ENCODE data around the gene TBL3. TPM values are rescaled to one million over a fixed set of nuclear protein-coding genes. Genes with fewer than 3 reads are reported as not detected.
"Not testable (repeated sequence)": the region's sequence is repeated elsewhere in the genome, so short reads cannot be mapped to it uniquely, and the experiment has no call there.

Gene TBL3
- total and polyA plus RNA-seq, 5 experiments from 2014 or later: 30.0 to 61.8 (median 44.6) TPM

DNA sequence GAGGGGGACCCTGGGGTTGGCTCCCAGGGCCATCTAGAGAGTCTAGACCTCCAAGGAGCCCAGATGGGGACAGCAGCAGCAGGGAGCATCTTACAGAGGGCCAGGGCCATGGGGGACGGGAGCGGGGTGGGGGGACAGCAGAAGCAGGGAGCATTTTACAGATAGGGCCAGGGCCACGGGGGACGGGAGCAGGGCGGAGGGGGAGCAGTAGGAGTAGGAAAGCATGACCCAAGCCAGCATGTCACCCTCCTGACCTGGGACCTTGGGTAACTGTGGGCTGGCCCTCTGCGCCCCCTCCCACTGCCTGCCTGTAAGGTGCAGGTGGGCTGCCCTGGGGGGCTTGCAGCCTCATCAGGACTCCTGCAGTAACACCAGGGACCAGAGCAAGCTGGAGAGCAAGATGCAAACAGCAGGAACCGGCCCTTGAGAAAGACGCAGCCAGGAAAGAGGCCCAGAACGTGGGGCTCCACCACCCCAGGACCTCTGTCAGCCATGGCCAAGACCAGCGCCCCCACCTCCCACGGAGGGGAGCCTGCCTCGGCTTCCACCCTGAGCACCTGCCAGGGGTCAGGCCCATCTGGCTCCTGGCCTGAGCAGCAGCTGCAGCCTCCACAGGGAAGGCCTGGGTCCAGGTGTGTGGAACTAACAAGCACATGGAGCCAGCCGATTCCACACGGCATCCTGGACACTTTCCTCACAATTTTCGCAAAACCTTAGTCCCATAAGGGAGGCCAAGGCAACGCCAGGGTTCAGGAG lies 35.4 kb downstream of the TBL3 start:
- POLR2A ChIA-PET: interaction anchor here (0.5 to 2.7 kb wide), 6 partner anchors 16 to 1773 kb away, joined by 3 to 21 read pairs (median 4); partner anchors contain the start of genes RPS2, SYNGR3 and TBL3
- Mint-ChIP-seq H3K27ac (peak overlapping the region in 9 of 10 donors; percentile 73 to 93 (median 84)), H3K36me3 (peaks cover 0 to 3% (median 0%) of the 10 kb centered on the region in 3 donors), H3K9me3 (no peaks in the 10 kb centered on the region), H3K4me1 (peaks cover 28 to 55% (median 48%) of the 10 kb centered on the region in 4 donors), H3K27me3 (no peaks in the 10 kb centered on the region), H3K4me3 (peak overlapping the region; percentile 74 to 93 (median 88))
- ATAC-seq: no peak
- no peak for DNase-seq

DNA sequence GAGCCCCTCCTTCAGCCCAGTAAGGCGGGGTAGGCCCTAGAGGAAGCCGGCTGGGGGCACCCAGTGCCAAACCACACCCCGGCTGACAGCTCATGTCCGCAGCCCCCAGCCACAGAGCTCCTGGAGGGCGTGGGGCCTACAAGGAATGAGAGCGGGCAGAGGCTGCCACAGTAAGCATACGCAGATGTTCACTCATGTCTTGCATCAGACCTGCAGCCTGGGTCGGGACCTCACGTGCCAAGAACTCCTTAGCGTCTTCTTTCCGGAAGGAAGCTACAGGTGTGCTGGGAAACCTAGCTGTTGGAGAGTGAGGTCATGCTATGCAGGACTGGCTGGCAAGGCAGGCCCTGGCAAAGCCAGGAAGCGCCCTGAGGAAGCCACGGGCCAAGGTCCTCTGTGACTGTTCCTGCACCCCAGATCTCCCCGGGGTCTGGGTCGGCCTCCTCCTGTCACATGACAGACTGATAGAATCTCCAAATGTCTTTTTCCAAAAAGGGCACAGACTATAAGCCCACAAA lies 36.2 kb downstream of the TBL3 start:
- no peak for DNase-seq
- no peaks in the 10 kb centered on the region for H3K36me3 Mint-ChIP-seq
- POLR2A ChIA-PET: interaction anchor here (0.5 to 2.7 kb wide), 10 partner anchors 16 to 531 kb away, joined by 3 to 21 read pairs (median 4); partner anchors contain the start of genes RPS2, SYNGR3 and TRAF7
- H3K4me1 Mint-ChIP-seq: peaks cover 28 to 52% (median 48%) of the 10 kb centered on the region in 4 donors
- no peak for ATAC-seq
- H3K9me3 Mint-ChIP-seq: no peaks in the 10 kb centered on the region
- peak overlapping the region; percentile 74 to 93 (median 88) for H3K4me3 Mint-ChIP-seq
- H3K27ac Mint-ChIP-seq: peak overlapping the region; percentile 50 to 93 (median 82)
- no peaks in the 10 kb centered on the region for H3K27me3 Mint-ChIP-seq

DNA sequence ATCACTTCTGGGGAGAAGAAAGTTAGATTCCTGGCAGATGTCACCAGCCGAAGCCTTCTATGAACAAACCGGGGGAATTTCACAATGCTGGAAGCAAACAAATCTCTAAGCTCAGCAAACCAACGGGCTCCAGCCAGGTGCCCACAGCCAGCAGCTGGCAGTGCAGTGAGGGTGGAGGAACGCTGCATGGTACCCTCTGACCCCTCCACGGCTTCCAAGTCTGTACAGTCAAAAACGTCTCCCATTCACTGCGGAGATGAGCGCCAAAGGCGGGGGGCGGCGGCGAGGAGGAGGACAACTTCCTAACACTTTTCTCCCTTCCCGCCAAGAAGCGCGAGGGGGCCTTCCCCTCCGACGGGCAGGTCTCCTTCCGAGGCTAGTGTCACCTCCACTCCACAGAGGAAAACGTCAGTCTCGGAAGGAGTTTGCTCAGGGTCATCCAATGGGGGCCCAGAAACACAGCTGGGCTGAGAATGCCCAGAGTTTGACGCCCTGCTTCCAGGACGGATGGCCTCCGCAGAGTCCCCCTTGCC lies 36.8 kb downstream of the TBL3 start:
- H3K4me3 Mint-ChIP-seq: peak overlapping the region; percentile 74 to 93 (median 88)
- peak in 1 of 2 donors; percentile 8 for ATAC-seq
- H3K27me3 Mint-ChIP-seq: no peaks in the 10 kb centered on the region
- H3K4me1 Mint-ChIP-seq: peaks cover 28 to 52% (median 48%) of the 10 kb centered on the region in 4 donors
- H3K9me3 Mint-ChIP-seq: no peaks in the 10 kb centered on the region
- peak in 1 of 10 donors; percentile 26 for DNase-seq
- H3K27ac Mint-ChIP-seq: peak overlapping the region; percentile 51 to 93 (median 82)
- no peaks in the 10 kb centered on the region for H3K36me3 Mint-ChIP-seq
- POLR2A ChIA-PET: interaction anchor here (0.5 to 2.7 kb wide), 13 partner anchors 8 to 530 kb away, joined by 3 to 21 read pairs (median 4); partner anchors contain the start of genes NOXO1, NTHL1, RPS2 and SYNGR3

DNA sequence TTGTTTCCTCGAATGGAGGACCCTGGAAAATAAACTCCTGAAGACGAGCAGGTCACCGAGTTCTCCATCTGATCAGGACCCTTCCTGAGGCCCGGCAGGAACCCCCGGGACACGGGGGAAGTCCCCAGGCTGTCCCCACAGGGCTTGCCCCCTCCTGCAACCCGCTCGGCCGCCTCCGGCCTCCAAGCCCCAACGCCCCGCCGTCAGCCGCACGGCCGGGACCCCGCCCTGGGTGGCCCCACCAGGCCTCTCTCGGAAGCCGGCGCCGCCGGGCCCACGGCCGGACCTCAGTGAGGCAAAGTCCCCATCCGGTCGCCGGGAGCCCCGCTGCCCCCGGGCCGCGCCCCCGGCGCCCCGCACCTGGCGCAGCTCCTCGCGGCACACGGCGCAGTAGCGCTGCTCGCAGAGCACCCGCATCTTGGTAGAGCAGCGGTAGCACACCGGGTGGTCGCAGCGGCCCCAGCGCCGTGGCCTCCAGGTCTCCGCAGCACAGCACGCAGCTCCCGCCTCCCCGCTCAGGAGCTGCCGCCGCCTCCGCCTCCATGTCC lies 37.4 kb downstream of the TBL3 start:
- Mint-ChIP-seq H3K27ac (peak overlapping the region; percentile 51 to 93 (median 82)), H3K4me3 (peak overlapping the region; percentile 74 to 93 (median 88)), H3K36me3 (no peaks in the 10 kb centered on the region), H3K4me1 (peaks cover 26 to 49% (median 46%) of the 10 kb centered on the region in 4 donors), H3K9me3 (no peaks in the 10 kb centered on the region), H3K27me3 (no peaks in the 10 kb centered on the region)
- POLR2A ChIA-PET: interaction anchor here (0.9 to 2.7 kb wide), 10 partner anchors 8 to 146 kb away, joined by 3 to 21 read pairs (median 4); partner anchors contain the start of genes GFER, NOXO1, NTHL1 and RPS2
- DNase-seq (peak in 1 of 10 donors; percentile 28), ATAC-seq (peak; percentile 67 to 72)

DNA sequence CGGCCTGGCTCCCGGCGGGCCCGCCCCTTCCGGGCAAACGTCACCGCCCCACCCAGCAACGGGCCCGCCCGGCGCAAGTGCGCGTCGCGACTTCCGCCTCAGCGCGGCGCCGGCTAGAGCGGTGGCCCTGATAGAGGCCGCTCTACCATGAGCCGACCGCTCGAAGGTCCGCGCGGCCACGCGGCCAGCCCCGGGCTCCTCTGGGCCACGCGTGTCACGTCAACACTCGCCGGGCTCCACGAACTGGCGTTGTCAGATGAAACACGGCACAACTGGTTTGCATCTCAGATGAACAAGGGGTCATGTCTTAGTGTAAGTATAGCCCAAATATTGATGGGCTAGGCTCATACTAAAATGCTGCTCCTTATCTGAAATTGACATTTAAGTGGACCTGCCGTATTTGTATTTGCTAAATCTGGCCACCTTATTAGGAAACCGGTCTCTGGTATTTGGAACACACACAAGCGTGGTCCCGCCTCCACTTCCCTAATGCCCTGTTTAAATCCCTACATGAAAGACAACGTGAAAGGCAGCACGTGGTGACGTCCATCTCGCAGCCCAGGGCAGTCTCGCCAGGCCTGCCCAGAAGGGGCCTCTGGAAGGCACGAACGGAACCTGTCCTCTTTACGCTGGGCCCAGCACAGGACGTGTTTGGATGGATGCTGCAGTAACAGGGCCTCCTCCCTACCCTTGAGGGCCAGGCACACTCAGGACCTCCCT lies 38.1 kb downstream of the TBL3 start, which contains the start of gene ZNF598:
TSS of gene ZNF598 (minus strand) at position 31 of the 720 bp plus-strand sequence.
- H3K4me3 Mint-ChIP-seq: peak within 1 kb of the TSS; percentile 78 to 94 (median 91)
- H3K9me3 Mint-ChIP-seq: no peaks in the 10 kb centered on the region
- POLR2A ChIA-PET: interaction anchor here (1.0 to 2.7 kb wide), 8 partner anchors 9 to 145 kb away, joined by 3 to 21 read pairs (median 6); partner anchors contain the start of genes GFER, NOXO1, NTHL1 and RPS2

DNA sequence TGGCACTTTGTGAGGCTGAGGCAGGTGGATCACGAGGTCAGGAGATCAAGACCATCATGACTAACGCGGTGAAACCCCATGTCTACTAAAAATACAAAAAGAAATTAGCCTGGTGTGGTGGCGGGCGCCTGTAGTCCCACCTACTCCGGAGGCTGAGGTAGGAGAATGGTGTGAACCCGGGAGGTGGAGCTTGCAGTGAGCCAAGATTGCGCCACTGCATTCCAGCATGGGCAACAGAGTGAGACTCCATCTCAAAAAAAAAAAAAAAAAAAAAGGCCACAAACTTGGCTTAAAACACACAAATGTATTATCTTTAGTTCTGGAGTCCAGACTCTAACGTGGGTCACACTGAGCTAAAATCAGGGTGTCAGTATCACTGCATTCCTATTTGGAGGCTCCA lies 39.9 kb downstream of the TBL3 start:
- not testable (repeated sequence) for ATAC-seq, DNase-seq, H3K9me3 Mint-ChIP-seq, H3K36me3 Mint-ChIP-seq, H3K27me3 Mint-ChIP-seq
- POLR2A ChIA-PET: interaction anchor here (0.6 to 0.7 kb wide), 4 partner anchors 14 to 242 kb away, joined by 3 to 4 read pairs (median 3); partner anchors contain the start of gene RPS2
- Mint-ChIP-seq H3K4me1 (peaks cover 17 to 30% (median 27%) of the 10 kb centered on the region in 4 donors), H3K4me3 (peak overlapping the region in 2 of 10 donors; percentile 24 to 42), H3K27ac (peak overlapping the region in 2 of 10 donors; percentile 17 to 29)

More for the DNA sequence above, 38.1 kb downstream of the TBL3 start, which contains the start of gene ZNF598:
- ATAC-seq (peak; percentile 88 to 92), DNase-seq (peak; percentile 59 to 89 (median 78))
- Mint-ChIP-seq H3K27ac (peak within 1 kb of the TSS; percentile 75 to 98 (median 98)), H3K4me1 (peaks cover 24 to 47% (median 41%) of the 10 kb centered on the region in 4 donors), H3K27me3 (no peaks in the 10 kb centered on the region), H3K36me3 (no peaks in the 10 kb centered on the region)

DNA sequence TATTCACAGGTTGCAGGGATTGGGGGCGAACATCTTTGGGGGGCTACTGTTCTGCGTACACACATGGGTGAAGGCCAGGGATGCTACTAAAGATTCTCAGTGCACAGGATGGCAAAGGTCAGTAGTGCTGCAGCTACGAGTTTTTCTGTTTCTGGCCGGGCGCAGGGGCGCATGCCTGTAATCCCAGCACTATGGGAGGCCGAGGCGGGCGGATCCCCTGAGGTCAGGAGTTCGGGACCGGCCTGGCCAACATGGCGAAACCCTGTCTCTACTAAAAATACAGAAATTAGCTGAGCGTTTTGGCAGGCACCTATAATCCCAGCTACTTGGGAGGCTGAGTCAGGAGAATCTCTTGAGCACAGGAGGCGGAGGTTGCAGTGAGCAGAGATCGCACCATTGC lies 41.7 kb downstream of the TBL3 start:
- POLR2A ChIA-PET: no interaction called here
- no peak overlapping the region for H3K4me3 Mint-ChIP-seq
- H3K4me1 Mint-ChIP-seq: peaks cover 6 to 12% (median 10%) of the 10 kb centered on the region in 4 donors
- ATAC-seq (no peak), DNase-seq (no peak)
- H3K27ac Mint-ChIP-seq: peak overlapping the region in 2 of 10 donors; percentile 33 to 51
- no peaks in the 10 kb centered on the region for H3K9me3 Mint-ChIP-seq
- no peaks in the 10 kb centered on the region for H3K36me3 Mint-ChIP-seq
- H3K27me3 Mint-ChIP-seq: peaks cover 0 to 4% (median 0%) of the 10 kb centered on the region in 5 donors

DNA sequence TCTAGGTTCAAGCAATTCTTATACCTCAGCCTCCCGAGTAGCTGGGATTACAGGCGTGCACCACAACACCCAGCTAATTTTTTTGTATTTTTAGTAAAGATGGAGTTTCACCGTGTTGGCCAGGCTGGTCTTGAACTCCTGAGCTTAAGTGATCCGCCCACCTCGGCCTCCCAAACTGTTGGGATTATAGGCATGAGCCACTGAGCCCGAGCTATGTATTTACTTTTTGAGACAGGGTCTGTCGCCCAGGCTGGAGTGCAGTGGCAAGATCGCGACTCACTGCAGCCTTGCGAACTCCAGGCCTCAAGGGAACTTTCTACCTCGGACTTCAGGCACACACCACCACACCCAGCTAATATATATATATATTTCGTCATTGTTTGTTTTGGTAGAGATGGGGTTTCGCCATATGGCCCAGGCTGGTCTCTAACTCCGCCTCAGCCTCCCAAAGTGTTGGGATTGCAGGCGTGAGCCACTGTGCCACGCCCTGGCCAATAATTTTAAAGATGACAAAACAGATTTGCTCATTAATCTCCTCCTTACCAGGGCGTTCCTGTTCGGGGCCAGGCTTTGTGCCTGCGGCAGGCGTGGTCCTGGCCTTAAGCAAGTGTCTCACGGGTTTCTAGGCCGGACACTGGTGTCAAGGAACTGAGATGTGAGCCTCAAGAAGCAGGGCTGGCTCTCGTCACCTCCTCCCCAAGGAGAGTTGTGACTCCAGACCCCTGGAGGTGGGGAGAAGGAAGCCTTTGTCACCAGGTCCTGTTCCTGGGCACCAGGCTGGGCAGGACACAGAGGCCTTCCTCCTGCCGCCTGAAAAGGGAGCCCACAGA lies 43.5 kb downstream of the TBL3 start:
- POLR2A ChIA-PET: interaction anchor here (1.1 kb wide), 1 partner anchor 51 kb away, joined by 4 read pairs; the partner anchor contains the start of gene RPS2
- H3K27me3 Mint-ChIP-seq: peaks cover 0 to 14% (median 3%) of the 10 kb centered on the region in 5 donors
- H3K27ac Mint-ChIP-seq: peak overlapping the region in 1 of 10 donors; percentile 37
- H3K36me3 Mint-ChIP-seq: no peaks in the 10 kb centered on the region
- DNase-seq: no peak
- no peak overlapping the region for H3K4me3 Mint-ChIP-seq
- H3K4me1 Mint-ChIP-seq: peaks cover under 1 to 6% (median 3%) of the 10 kb centered on the region in 4 donors
- peaks cover 0 to 2% (median 0%) of the 10 kb centered on the region in 9 donors for H3K9me3 Mint-ChIP-seq
- ATAC-seq: no peak

DNA sequence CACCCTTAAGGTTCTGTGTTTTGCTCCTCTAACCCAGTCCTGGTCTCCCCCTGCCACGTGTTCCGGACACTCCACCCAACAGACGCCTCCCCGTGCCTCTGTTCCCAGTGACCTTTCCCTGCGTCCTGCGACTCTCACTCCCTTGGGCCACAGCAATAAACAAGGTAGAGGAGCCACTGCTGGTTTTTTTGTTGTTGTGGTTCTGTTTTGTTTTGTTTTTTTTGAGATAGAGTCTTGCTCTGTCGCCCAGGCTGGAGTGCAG lies 44.0 kb downstream of the TBL3 start:
- H3K36me3 Mint-ChIP-seq: no peaks in the 10 kb centered on the region
- POLR2A ChIA-PET: interaction anchor here (1.0 to 1.1 kb wide), 3 partner anchors 12 to 139 kb away, joined by 3 to 4 read pairs (median 3); partner anchors contain the start of gene RPS2
- DNase-seq (no peak), ATAC-seq (no peak)
- H3K27me3 Mint-ChIP-seq: peaks cover 0 to 20% (median 4%) of the 10 kb centered on the region in 5 donors
- no peak overlapping the region for H3K27ac Mint-ChIP-seq
- H3K4me1 Mint-ChIP-seq: peaks cover 2 to 11% (median 3%) of the 10 kb centered on the region in 4 donors
- no peak overlapping the region for H3K4me3 Mint-ChIP-seq
- peaks cover 0 to 2% (median 0%) of the 10 kb centered on the region in 9 donors for H3K9me3 Mint-ChIP-seq

DNA sequence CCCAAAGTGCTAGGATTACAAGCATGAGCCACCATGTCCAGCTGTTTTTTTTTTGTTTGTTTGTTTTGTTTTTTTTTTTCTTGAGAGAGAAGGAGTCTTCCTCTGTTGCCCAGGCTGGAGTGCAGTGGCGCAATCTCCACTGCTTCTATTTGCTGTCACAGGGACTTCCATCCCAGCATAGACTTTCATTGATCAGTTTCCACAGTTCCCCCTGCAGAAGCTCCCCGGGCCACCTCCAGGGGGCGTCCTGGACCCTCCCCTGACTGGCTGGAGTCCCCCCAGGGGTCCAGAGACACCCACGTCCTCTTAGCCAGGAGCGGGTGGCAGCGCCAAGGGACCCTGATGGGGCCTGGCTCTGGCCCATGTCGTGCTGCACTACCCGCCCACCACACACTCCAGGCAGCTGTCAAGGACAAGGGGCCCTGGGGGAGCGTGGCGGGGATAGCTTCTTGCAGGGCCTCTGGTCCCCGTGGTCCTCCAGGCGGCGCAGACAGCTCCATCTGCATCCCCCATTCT lies 44.6 kb downstream of the TBL3 start:
- H3K27ac Mint-ChIP-seq: no peak overlapping the region
- no peak for DNase-seq

More for the DNA sequence above, 44.6 kb downstream of the TBL3 start:
- peaks cover 0 to 2% (median 0%) of the 10 kb centered on the region in 9 donors for H3K9me3 Mint-ChIP-seq
- peaks cover 2 to 11% (median 3%) of the 10 kb centered on the region in 4 donors for H3K4me1 Mint-ChIP-seq
- peak in 1 of 2 donors; percentile 30 for ATAC-seq
- H3K27me3 Mint-ChIP-seq: peaks cover 0 to 25% (median 8%) of the 10 kb centered on the region in 5 donors
- POLR2A ChIA-PET: interaction anchor here (0.6 to 1.1 kb wide), 4 partner anchors 11 to 202 kb away, joined by 3 to 4 read pairs (median 4); partner anchors contain the start of gene RPS2
- peak overlapping the region in 1 of 10 donors; percentile 6 for H3K4me3 Mint-ChIP-seq
- no peaks in the 10 kb centered on the region for H3K36me3 Mint-ChIP-seq
